ENCODE results near the gene PSMD12.

PSMD12 gene

GRCh38 chr17:67297454-67297960 is 68.9 kb downstream of the PSMD12 start:
- DNase-seq = no peak

DNA sequence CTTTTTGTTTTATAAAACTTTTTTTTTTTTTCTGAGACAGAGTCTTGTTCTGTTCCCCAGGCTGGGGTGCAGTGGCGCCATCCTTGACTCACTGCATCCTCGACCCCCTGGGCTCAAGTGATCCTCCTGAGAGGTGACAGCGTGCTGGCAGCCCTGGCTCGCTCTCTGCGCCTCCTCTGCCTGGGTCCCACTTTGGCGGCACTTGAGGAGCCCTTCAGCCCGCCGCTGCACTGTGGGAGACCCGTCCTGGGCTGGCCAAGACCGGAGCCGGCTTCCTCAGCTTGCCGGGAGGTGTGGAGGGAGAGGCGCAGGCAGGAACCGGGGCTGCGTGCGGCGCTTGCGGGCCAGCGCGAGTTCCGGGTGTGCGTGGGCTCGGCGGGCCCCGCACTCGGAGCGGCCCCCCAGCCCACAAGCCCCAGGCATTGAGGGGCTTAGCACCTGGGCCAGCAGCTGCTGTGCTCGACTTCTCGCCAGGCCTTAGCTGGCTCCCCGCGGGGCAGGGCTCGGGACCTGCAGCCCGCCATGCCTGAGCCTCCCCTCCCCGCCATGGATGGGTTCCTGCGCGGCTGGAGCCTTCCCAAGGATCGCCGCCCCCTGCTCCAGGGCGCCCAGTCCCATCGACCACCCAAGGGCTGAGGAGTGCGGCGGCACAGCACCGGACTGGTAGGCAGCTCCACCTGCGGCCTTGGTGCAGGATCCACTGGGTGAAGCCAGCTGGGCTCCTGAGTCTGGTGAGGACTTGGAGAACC is 71.8 kb downstream of the PSMD12 start:
- DNase-seq = no peak

DNA sequence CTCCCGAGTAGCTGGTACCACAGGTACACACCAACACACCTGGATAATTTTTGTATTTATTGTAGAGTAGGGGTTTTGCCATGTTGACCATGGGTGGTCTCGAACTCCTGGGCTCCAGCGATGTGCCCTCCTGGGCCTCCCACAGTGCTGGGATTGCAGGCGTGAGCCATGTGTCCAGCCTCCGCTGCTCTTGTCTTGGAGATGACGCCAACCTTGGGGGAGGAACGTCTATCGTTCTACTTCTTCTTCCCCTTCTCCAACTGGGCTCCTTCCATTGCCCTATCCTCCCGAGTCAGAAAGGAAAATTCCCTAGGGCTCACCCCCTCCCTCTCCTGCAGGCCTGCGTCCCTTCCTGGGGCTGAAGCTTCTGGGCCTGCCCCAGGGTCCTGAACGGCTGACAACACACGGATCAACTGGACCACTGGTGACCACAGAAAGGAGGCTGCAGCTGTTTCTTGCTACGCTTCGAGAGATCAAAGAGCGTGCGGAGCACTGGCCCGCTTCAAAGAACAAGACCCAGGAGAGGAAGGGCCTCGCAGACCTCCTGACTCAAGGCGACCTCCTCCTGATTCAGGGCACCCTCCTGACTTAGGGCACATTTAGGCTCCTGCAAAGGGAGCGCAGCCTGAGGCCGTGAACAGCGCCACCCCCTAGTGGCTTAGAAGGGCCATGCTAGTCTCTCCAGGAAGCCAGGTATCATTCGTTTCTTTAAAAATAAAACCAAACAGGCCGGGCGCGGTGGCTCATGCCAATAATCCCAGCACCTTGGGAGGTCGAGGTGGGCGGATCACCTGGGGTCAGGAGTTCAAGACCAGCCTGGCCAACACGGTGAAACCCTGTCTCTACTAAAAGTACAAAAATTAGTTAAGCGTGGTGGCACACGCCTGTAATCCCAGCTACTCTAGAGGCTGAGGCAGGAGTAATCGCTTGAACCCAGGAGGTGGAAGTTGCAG is 72.8 kb downstream of the PSMD12 start:
- peak; percentile 85 for DNase-seq

DNA sequence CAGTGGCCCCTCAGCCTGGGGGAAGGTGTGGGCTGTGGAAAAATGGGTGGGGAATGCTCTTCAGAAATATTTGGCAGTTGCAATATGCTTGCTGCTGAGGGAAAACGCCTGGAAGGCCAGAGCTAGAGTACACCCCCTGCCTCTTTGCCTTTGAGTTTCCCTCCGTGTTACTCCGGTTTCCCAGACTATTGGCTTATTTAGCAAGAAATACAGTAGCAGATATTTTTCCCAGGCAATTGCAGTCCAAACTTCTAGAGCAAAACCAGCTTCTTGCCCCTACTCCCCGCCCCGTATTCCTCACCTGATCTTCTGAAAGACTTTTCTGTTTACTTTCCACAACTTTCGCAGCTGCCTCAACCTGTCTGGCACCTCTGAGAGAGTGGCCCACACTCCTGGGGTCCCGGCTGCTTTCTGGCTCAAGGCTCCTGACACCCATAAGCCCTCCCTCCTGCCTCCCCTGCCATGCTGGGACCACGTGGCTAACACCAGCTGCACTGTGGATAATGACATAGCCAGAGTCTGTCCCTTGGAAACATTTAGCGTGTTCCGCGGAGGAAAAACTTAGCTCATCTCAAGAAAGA is 75.6 kb downstream of the PSMD12 start:
- no peak for DNase-seq

DNA sequence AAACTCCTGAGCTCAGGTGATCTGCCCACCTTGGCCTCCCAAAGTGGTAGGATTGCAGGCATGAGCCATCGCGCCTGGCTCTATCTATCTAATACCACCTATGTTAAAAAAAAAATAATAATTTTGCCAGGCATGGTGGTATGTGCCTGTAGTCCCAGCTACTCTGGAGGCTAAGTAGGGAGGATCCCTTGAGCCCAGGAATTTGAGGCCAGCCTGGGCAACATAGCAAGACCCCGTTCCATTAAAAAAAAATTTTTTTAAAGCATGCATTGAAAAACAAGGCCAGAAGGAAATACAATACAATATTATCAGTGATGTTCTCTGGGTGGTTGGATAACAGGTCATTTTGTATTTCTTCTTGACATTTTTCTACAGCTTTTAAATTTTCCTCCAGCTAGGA is 76.1 kb downstream of the PSMD12 start:
- no peak for DNase-seq

GRCh38 chr17:67289181-67289876 is 77.0 kb downstream of the PSMD12 start:
- DNase-seq = no peak
